Measurements from ENCODE around the gene TACC3. TPM values are rescaled to one million over a fixed set of nuclear protein-coding genes. Genes with fewer than 3 reads are reported as not detected.

The TACC3 gene
- polyA plus RNA-seq, 1 of the 3 experiments (the other 2 are of a cell fraction): 49.5 TPM

GRCh38 chr4:1740021-1740545 is 18.8 kb downstream of the TACC3 start:
- H3K79me2 ChIP-seq (ENCODE audit: insufficient read depth): peaks cover 2% of the 10 kb centered on the region; the same call in 1 of the 2 replicates
- peaks cover 46 to 51% of the 10 kb centered on the region in 2 experiments for H3K36me3 ChIP-seq (replicated peaks in 1 of 2; ENCODE audit: control insufficient read depth in 1 of 2, insufficient read depth in 2 of 2, low read length in 1 of 2)
- H3K4me2 ChIP-seq: no peak overlapping the region
- WGBS (ENCODE audit: low lambda C conversion rate): 100% methylated on average over 2 of the region's 22 CpGs
- no peaks in the 10 kb centered on the region for H3K9me3 ChIP-seq
- H4K20me1 ChIP-seq (ENCODE audit: insufficient read depth): no peaks in the 10 kb centered on the region
- CTCF ChIA-PET: interaction anchor here (0.5 to 2.4 kb wide), 8 partner anchors 8 to 269 kb away, joined by 3 to 14 read pairs (median 4); partner anchors contain the start of gene NELFA
- no peaks in the 10 kb centered on the region for H3K9me2 ChIP-seq
- H3K4me1 ChIP-seq (ENCODE audit: control insufficient read depth in 1 of 2, insufficient read depth in 2 of 2, low read depth in 1 of 2, low read length in 1 of 2): no peaks in the 10 kb centered on the region
- H3K4me3 ChIP-seq (ENCODE audit: low read depth in 2 of 2, low read length in 1 of 2): no peak overlapping the region
- no peak overlapping the region for H2AFZ ChIP-seq (ENCODE audit: low read depth)
- DNase-seq: no peak
- no peak overlapping the region for H3K9ac ChIP-seq
- POLR2A ChIA-PET: no interaction called here
- no peaks in the 10 kb centered on the region for H3K27me3 ChIP-seq (ENCODE audit: insufficient read depth)
- TF ChIP-seq RCOR1 (IDR thresholded peaks at IDR 0.05; ENCODE audit: low read length) (no peak), RFX5 (IDR thresholded peaks at IDR 0.05; ENCODE audit: low read length) (no peak), USF2 (IDR thresholded peaks at IDR 0.05; ENCODE audit: borderline replicate concordance, low read depth, low read length) (no peak), EZH2phosphoT487 (IDR thresholded peaks at IDR 0.05; ENCODE audit: borderline replicate concordance, low read depth) (no peak), TAF1 (IDR thresholded peaks at IDR 0.05; ENCODE audit: borderline replicate concordance, low read depth, low read length) (no peak), NFIC (IDR thresholded peaks at IDR 0.05; ENCODE audit: borderline replicate concordance) (no peak), TCF12 (IDR thresholded peaks at IDR 0.05) (no peak), TEAD4 (IDR thresholded peaks at IDR 0.05; ENCODE audit: borderline replicate concordance, insufficient read depth) (no peak), GATA2 (CRISPR knock-in tag; IDR thresholded peaks at IDR 0.05) (no peak), REST (IDR thresholded peaks at IDR 0.05; ENCODE audit: low read depth, low read length) (no peak), FOXJ3 (CRISPR knock-in tag; IDR thresholded peaks at IDR 0.05) (no peak), GABPA (IDR thresholded peaks at IDR 0.05; ENCODE audit: low read depth) (no peak), MEF2A (IDR thresholded peaks at IDR 0.05; ENCODE audit: borderline replicate concordance, low read depth) (no peak), SMC3 (IDR thresholded peaks at IDR 0.05; ENCODE audit: low read depth, low read length) (no peak), NRF1 (IDR thresholded peaks at IDR 0.05; ENCODE audit: low read depth, low read length) (no peak), PBX3 (IDR thresholded peaks at IDR 0.05) (no peak), ELF1 (IDR thresholded peaks at IDR 0.05) (no peak), POLR2AphosphoS5 (IDR thresholded peaks at IDR 0.05; ENCODE audit: low read depth, low read length) (no peak), IRF3 (IDR thresholded peaks at IDR 0.05; ENCODE audit: low read depth, low read length) (no peak)
- peaks cover 3% of the 10 kb centered on the region for H3F3A ChIP-seq (replicated peaks; ENCODE audit: insufficient read depth)
- H3K27ac ChIP-seq (ENCODE audit: low read depth in 2 of 2, low read length in 1 of 2): no peak overlapping the region

Data from SK-N-SH (cell line).